HUES48 (cell line): ENCODE data around the gene TLDC2.
A peak's percentile ranks its signal among the peaks of the same experiment; 100 is the strongest.
"Not testable (repeated sequence)": the region's sequence is repeated elsewhere in the genome, so short reads cannot be mapped to it uniquely, and the experiment has no call there.

Source experiments
- H3K27ac ChIP-seq: one replicate; pipeline ENCODE4 v1.7.0; 2013; ENCODE audit warnings: low read depth, low read length, inconsistent platforms
- H3K27me3 ChIP-seq: 2 replicates; pipeline ENCODE4 v1.6.1; 2013; ENCODE audit warnings: mild to moderate bottlenecking, low read length; ENCODE audit not compliant: control insufficient read depth, insufficient read depth
- H3K36me3 ChIP-seq: 2 replicates; pipeline ENCODE4 v1.6.1; 2013; ENCODE audit warnings: low read length; ENCODE audit not compliant: control insufficient read depth, insufficient read depth
- H3K4me1 ChIP-seq: 2 replicates; pipeline ENCODE4 v1.6.1; 2013; ENCODE audit warnings: mild to moderate bottlenecking, low read length; ENCODE audit not compliant: control insufficient read depth, insufficient read depth
- H3K4me3 ChIP-seq: 2 replicates; pipeline ENCODE4 v1.5.1; 2013; ENCODE audit warnings: mild to moderate bottlenecking, low read depth, low read length
- H3K9ac ChIP-seq: 2 replicates; pipeline ENCODE4 v1.6.1; 2013; ENCODE audit warnings: mild to moderate bottlenecking, low read depth, low read length, moderate library complexity
- H3K9me3 ChIP-seq: 2 replicates; pipeline ENCODE4 v1.6.1; 2013; ENCODE audit warnings: low read length; ENCODE audit not compliant: control insufficient read depth, insufficient read depth

TLDC2 gene

GRCh38 chr20:36838376-36838775, 37.6 kb upstream of the TLDC2 start:
- H3K9ac ChIP-seq, H3K36me3 ChIP-seq, H3K4me3 ChIP-seq, H3K9me3 ChIP-seq, H3K27me3 ChIP-seq, H3K27ac ChIP-seq, H3K4me1 ChIP-seq: not testable (repeated sequence)

GRCh38 chr20:36839150-36839549, 36.8 kb upstream of the TLDC2 start:
- H3K27ac ChIP-seq = no peak overlapping the region
- H3K4me1 ChIP-seq = peaks cover 7% of the 10 kb centered on the region
- H3K27me3 ChIP-seq = no peaks in the 10 kb centered on the region
- no peak overlapping the region for H3K4me3 ChIP-seq
- H3K36me3 ChIP-seq = peaks cover 6% of the 10 kb centered on the region; the same call in 1 of the 2 replicates
- H3K9me3 ChIP-seq = no peaks in the 10 kb centered on the region
- no peak overlapping the region for H3K9ac ChIP-seq

- not testable (repeated sequence) for H3K4me3 ChIP-seq, H3K27ac ChIP-seq, H3K9ac ChIP-seq, H3K27me3 ChIP-seq, H3K36me3 ChIP-seq, H3K4me1 ChIP-seq, H3K9me3 ChIP-seq
These were observed 34.9 kb upstream of the TLDC2 start for GRCh38 chr20:36841030-36841429.

GRCh38 chr20:36845288-36845971, 30.5 kb upstream of the TLDC2 start:
- no peak overlapping the region for H3K9ac ChIP-seq
- peaks cover 8% of the 10 kb centered on the region for H3K4me1 ChIP-seq
- no peaks in the 10 kb centered on the region for H3K36me3 ChIP-seq
- no peaks in the 10 kb centered on the region for H3K9me3 ChIP-seq
- H3K27me3 ChIP-seq = no peaks in the 10 kb centered on the region
- peak overlapping the region; percentile 40 for H3K27ac ChIP-seq
- no peak overlapping the region for H3K4me3 ChIP-seq

- Histone ChIP-seq H3K27ac (peak overlapping the region; percentile 19), H3K9me3 (peaks cover 5% of the 10 kb centered on the region), H3K4me1 (peaks cover 6% of the 10 kb centered on the region), H3K4me3 (no peak overlapping the region), H3K9ac (no peak overlapping the region), H3K36me3 (no peaks in the 10 kb centered on the region), H3K27me3 (no peaks in the 10 kb centered on the region)
These were observed 28.8 kb upstream of the TLDC2 start for GRCh38 chr20:36847009-36847709.

GRCh38 chr20:36847710-36848040, 28.3 kb upstream of the TLDC2 start:
- Histone ChIP-seq H3K4me1 (peaks cover 5% of the 10 kb centered on the region; the same call in 1 of the 2 replicates), H3K27me3 (no peaks in the 10 kb centered on the region), H3K9ac (no peak overlapping the region), H3K4me3 (no peak overlapping the region), H3K27ac (no peak overlapping the region), H3K9me3 (peaks cover 5% of the 10 kb centered on the region), H3K36me3 (no peaks in the 10 kb centered on the region)

- peaks cover 5% of the 10 kb centered on the region; the same call in 1 of the 2 replicates for H3K4me1 ChIP-seq
- no peak overlapping the region for H3K27ac ChIP-seq
- no peaks in the 10 kb centered on the region for H3K27me3 ChIP-seq
- no peaks in the 10 kb centered on the region for H3K36me3 ChIP-seq
- no peak overlapping the region for H3K9ac ChIP-seq
- no peak overlapping the region for H3K4me3 ChIP-seq
- H3K9me3 ChIP-seq = peaks cover 5% of the 10 kb centered on the region
These were observed 27.8 kb upstream of the TLDC2 start for GRCh38 chr20:36848078-36848660.

- Histone ChIP-seq H3K27me3 (no peaks in the 10 kb centered on the region), H3K9me3 (peaks cover 5% of the 10 kb centered on the region), H3K4me1 (peaks cover 5% of the 10 kb centered on the region; the same call in 1 of the 2 replicates), H3K36me3 (no peaks in the 10 kb centered on the region), H3K4me3 (no peak overlapping the region), H3K9ac (no peak overlapping the region), H3K27ac (no peak overlapping the region)
These were observed 27.3 kb upstream of the TLDC2 start for GRCh38 chr20:36848677-36849076.

- Histone ChIP-seq H3K27ac (no peak overlapping the region), H3K9me3 (peaks cover 5% of the 10 kb centered on the region), H3K9ac (no peak overlapping the region), H3K36me3 (no peaks in the 10 kb centered on the region), H3K27me3 (no peaks in the 10 kb centered on the region), H3K4me1 (peaks cover 5% of the 10 kb centered on the region; the same call in 1 of the 2 replicates), H3K4me3 (no peak overlapping the region)
These were observed 26.4 kb upstream of the TLDC2 start for GRCh38 chr20:36849333-36850065.

GRCh38 chr20:36850759-36851158, 25.2 kb upstream of the TLDC2 start:
- H3K4me3 ChIP-seq = no peak overlapping the region
- no peaks in the 10 kb centered on the region for H3K27me3 ChIP-seq
- H3K27ac ChIP-seq = no peak overlapping the region
- H3K4me1 ChIP-seq = no peaks in the 10 kb centered on the region; the same call in 1 of the 2 replicates
- no peaks in the 10 kb centered on the region for H3K36me3 ChIP-seq
- no peak overlapping the region for H3K9ac ChIP-seq
- H3K9me3 ChIP-seq = peaks cover 5% of the 10 kb centered on the region

- Histone ChIP-seq H3K4me1 (no peaks in the 10 kb centered on the region; the same call in 1 of the 2 replicates), H3K36me3 (no peaks in the 10 kb centered on the region), H3K27me3 (no peaks in the 10 kb centered on the region), H3K27ac (no peak overlapping the region), H3K9ac (no peak overlapping the region), H3K9me3 (peaks cover 5% of the 10 kb centered on the region), H3K4me3 (no peak overlapping the region)
These were observed 24.4 kb upstream of the TLDC2 start for GRCh38 chr20:36851490-36851889.
